NT2/D1 (cell line): ENCODE data around the gene HBG2.

Experiments
- DNase-seq: peaks from one replicate; pipeline ENCODE4 v3.0.0-alpha.2; 2011; ENCODE audit warnings: low read depth, low spot score
- H3K27me3 ChIP-seq: 2 replicates; pipeline ENCODE4 v1.6.0; 2011; ENCODE audit warnings: mild to moderate bottlenecking; ENCODE audit not compliant: insufficient read length, insufficient read depth
- H3K36me3 ChIP-seq: 2 replicates; pipeline ENCODE4 v1.6.1; 2011; ENCODE audit warnings: mild to moderate bottlenecking, low read length, mixed read lengths; ENCODE audit not compliant: insufficient read depth, insufficient read length
- H3K4me1 ChIP-seq: 2 replicates; pipeline ENCODE4 v1.5.1; 2011; ENCODE audit not compliant: insufficient read depth, insufficient read length
- H3K4me3 ChIP-seq: 2 replicates; pipeline ENCODE4 v1.5.1; 2011; ENCODE audit warnings: low read depth; ENCODE audit not compliant: insufficient read length
- H3K9ac ChIP-seq: 2 replicates; pipeline ENCODE4 v1.6.0; 2011; ENCODE audit warnings: low read depth; ENCODE audit not compliant: insufficient read length
- H3K9me3 ChIP-seq: 2 replicates; pipeline ENCODE4 v1.5.1; 2011; ENCODE audit warnings: mild to moderate bottlenecking, low read length; ENCODE audit not compliant: insufficient read depth
- SUZ12 ChIP-seq: IDR thresholded peaks from 2 replicates; pipeline ENCODE4 v1.6.1; 2011; ENCODE audit not compliant: insufficient read length, insufficient read depth; ENCODE audit errors: extremely low read depth
- YY1 ChIP-seq: IDR thresholded peaks from 2 replicates; pipeline ENCODE4 v1.6.1; 2011; ENCODE audit not compliant: insufficient read length, insufficient read depth
- ZNF274 ChIP-seq: IDR thresholded peaks from 2 replicates; pipeline ENCODE4 v1.6.1; 2011; ENCODE audit warnings: mild to moderate bottlenecking, low read depth, low read length

Gene HBG2

GRCh38 chr11:5239046-5239445 is 15.5 kb downstream of the HBG2 start:
- H3K9me3 ChIP-seq, result no peaks in the 10 kb centered on the region
- H3K4me3 ChIP-seq, result no peak overlapping the region
- H3K9ac ChIP-seq, result no peak overlapping the region
- no peaks in the 10 kb centered on the region for H3K4me1 ChIP-seq
- no peaks in the 10 kb centered on the region for H3K36me3 ChIP-seq
- no peak for TF ChIP-seq SUZ12
- TF ChIP-seq ZNF274, result no peak
- no peak for TF ChIP-seq YY1
- no peaks in the 10 kb centered on the region for H3K27me3 ChIP-seq
- no peak for DNase-seq

- no peak for DNase-seq
- no peaks in the 10 kb centered on the region for H3K36me3 ChIP-seq
- H3K9ac ChIP-seq, result no peak overlapping the region
- no peak overlapping the region for H3K4me3 ChIP-seq
- H3K27me3 ChIP-seq, result no peaks in the 10 kb centered on the region
- TF ChIP-seq YY1, result no peak
- TF ChIP-seq SUZ12, result no peak
- TF ChIP-seq ZNF274, result no peak
- H3K4me1 ChIP-seq, result no peaks in the 10 kb centered on the region
- H3K9me3 ChIP-seq, result no peaks in the 10 kb centered on the region
Measured at GRCh38 chr11:5238486-5238885, 16.1 kb downstream of the HBG2 start.

GRCh38 chr11:5237420-5237819 is 17.2 kb downstream of the HBG2 start:
- H3K4me1 ChIP-seq, result no peaks in the 10 kb centered on the region
- H3K4me3 ChIP-seq, result no peak overlapping the region
- DNase-seq, result no peak
- H3K9me3 ChIP-seq, result no peaks in the 10 kb centered on the region
- TF ChIP-seq ZNF274 (no peak), SUZ12 (no peak), YY1 (no peak)
- H3K27me3 ChIP-seq, result no peaks in the 10 kb centered on the region
- H3K9ac ChIP-seq, result no peak overlapping the region
- no peaks in the 10 kb centered on the region for H3K36me3 ChIP-seq

- H3K4me3 ChIP-seq, result no peak overlapping the region
- DNase-seq, result no peak
- H3K27me3 ChIP-seq, result no peaks in the 10 kb centered on the region
- TF ChIP-seq ZNF274 (no peak), SUZ12 (no peak), YY1 (no peak)
- no peaks in the 10 kb centered on the region for H3K9me3 ChIP-seq
- no peaks in the 10 kb centered on the region for H3K4me1 ChIP-seq
- H3K9ac ChIP-seq, result no peak overlapping the region
- no peaks in the 10 kb centered on the region for H3K36me3 ChIP-seq
Measured at GRCh38 chr11:5235364-5236095, 19.1 kb downstream of the HBG2 start.

- Histone ChIP-seq H3K36me3 (no peaks in the 10 kb centered on the region), H3K27me3 (no peaks in the 10 kb centered on the region), H3K9ac (no peak within 1 kb of the TSS), H3K4me3 (no peak within 1 kb of the TSS), H3K9me3 (no peaks in the 10 kb centered on the region), H3K4me1 (no peaks in the 10 kb centered on the region)
- DNase-seq, result no peak
- TF ChIP-seq ZNF274, result no peak
- TF ChIP-seq YY1, result no peak
- TF ChIP-seq SUZ12, result no peak
Measured at GRCh38 chr11:5234381-5234834, 20.2 kb downstream of the HBG2 start, which contains the start of gene HBD. HBD (minus strand) TSS chr11:5234483; CDS start chr11:5234433, 50 bp downstream.

DNA sequence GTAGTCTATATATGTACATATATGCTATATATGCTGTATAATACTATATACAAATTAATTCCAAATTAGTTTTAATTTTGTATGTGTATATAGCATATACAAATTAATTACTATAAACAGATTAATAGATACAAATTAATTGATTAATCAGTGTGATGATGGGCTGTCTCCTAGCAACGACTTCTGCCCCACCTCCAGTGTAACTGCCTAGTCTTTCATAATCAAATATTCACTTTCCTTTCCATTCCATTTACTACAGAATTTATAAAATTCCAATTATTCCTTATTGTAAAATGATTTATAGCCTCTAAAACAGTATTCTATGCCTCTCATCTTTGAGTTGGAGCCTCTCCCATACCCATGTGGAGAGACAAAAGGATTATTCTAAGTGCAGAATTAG is 21.3 kb downstream of the HBG2 start:
- H3K4me1 ChIP-seq, result no peaks in the 10 kb centered on the region
- H3K9me3 ChIP-seq, result no peaks in the 10 kb centered on the region
- no peaks in the 10 kb centered on the region for H3K27me3 ChIP-seq
- no peaks in the 10 kb centered on the region for H3K36me3 ChIP-seq
- DNase-seq, result no peak
- no peak for TF ChIP-seq SUZ12
- TF ChIP-seq YY1, result no peak
- no peak for TF ChIP-seq ZNF274
- no peak overlapping the region for H3K4me3 ChIP-seq
- H3K9ac ChIP-seq, result no peak overlapping the region

- H3K27me3 ChIP-seq, result no peaks in the 10 kb centered on the region
- H3K4me3 ChIP-seq, result no peak overlapping the region
- DNase-seq, result no peak
- TF ChIP-seq ZNF274 (no peak), YY1 (no peak), SUZ12 (no peak)
- no peaks in the 10 kb centered on the region for H3K36me3 ChIP-seq
- H3K9ac ChIP-seq, result no peak overlapping the region
- no peaks in the 10 kb centered on the region for H3K4me1 ChIP-seq
- H3K9me3 ChIP-seq, result no peaks in the 10 kb centered on the region
Measured at GRCh38 chr11:5232821-5233220, 21.8 kb downstream of the HBG2 start.
